ENCODE results near the gene NUDT1. TPM values are rescaled to one million over a fixed set of nuclear protein-coding genes. Genes with fewer than 3 reads are reported as not detected.
A peak's percentile ranks its signal among the peaks of the same experiment; 100 is the strongest.

NUDT1 gene
- total RNA-seq, 1 experiment from 2014 or later = 42.2 TPM

DNA sequence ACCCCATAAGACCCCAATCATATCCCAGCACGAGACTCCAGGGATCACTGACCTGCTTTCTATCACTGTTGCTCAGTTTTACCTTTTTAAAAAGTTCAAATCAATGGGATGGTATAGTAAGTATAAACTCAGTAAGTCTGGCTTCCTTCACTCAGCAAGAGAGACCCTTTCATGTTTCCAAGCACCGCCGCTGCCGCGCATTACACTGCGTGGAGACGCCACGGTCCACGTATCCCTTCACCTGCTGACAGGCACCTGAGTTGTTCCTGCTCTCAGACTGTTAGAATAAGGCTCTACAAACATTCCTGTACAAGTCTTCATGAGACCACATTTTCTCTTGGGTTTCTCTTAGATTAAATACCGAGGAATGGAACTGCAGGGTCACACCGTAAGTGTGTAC lies 37.6 kb upstream of the NUDT1 start:
- no peak for DNase-seq (ENCODE audit: extremely low read depth, low read depth)

DNA sequence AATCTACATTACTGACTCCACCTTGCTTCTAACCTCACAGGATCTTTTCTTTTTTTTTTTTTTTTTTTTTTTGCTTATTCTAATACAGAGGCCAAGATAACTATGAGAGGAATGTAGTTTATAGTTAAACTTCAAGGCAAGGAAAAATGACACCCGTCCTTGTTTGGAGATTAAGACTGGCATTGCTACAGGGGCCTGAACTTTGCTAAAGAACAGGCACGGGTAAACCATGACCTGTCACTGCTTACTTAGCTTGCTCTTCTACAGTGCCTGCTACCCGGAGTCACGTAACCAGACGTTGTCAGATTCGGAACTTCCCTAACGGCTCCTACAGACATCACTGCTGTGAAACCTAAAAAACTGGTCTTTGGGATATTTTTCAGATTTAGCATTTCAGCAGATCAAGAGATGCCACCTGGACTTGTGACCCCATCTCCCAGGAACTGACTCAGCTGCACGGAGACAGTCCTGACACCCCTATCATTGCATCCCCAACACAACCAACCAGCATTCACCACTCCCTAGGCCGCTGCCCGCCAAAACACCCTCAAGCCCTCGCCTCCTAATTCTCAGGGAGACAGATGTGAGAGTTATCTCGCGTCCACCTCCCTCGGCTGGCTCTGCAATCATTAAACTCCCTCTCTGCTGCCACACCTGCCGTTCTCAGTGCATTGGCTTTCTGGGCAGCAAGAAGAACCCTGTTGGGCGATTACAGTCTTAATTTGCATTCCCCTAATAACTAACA lies 36.8 kb upstream of the NUDT1 start:
- no peak for DNase-seq (ENCODE audit: extremely low read depth, low read depth)

DNA sequence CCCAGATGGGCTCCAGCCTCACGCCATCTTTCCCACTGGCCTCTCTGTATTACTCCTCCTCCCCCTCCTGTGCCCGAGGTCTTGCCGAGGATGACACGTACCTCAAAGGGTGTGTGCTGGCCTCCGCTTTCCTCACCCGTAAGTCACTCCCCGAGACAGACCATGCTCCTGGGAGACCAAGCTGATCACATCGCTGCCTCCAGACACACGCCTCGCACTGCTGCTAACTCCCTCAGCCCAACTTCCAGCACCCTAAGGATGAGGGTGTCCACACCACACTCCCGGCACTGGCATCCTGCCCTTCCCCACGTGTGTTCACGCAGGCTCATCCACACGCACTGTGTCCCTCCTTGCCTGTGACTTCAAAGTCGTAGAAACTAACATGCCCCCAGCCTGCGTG lies 33.3 kb upstream of the NUDT1 start:
- DNase-seq (ENCODE audit: extremely low read depth, low read depth) = no peak

DNA sequence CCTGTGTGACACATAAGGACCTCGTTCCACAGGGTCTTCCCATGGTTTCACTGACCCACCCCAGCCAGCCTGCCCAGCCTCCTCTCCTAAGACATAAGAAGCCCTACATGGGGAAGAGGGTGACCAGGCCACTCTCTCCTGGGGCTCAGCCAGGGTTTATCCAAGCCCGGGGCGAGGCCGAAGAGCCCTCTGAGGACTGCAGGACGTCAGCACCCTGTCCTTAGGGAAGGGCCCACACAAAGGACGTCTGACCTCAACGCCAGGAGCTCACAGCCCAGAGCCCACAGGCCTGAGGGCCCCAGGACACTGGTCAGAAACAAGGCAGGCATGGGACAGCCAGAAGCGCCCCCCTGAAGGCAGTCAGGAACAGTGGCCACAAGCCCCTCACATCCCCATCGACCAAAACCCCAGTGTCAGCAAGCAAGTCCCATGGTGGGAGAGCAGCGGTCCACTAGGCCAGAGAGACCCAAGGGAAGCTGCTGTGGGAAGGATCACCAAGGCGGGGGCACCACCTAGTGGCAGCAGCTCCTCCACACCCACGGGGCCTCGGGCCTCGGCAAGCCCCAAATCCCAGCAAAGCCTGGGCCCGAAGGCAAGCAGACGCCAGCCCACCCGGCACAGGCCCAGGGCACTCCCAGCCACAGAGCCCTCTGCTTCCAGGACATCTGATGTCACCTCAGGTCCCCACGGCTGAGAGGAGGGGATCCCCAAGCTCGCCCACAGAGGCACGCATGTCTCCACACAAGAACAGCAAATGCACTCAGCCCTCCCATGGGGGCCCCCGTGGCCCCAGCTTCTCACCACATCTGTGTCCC lies 32.7 kb upstream of the NUDT1 start:
- peak; percentile 25 for DNase-seq (ENCODE audit: extremely low read depth, low read depth)

DNA sequence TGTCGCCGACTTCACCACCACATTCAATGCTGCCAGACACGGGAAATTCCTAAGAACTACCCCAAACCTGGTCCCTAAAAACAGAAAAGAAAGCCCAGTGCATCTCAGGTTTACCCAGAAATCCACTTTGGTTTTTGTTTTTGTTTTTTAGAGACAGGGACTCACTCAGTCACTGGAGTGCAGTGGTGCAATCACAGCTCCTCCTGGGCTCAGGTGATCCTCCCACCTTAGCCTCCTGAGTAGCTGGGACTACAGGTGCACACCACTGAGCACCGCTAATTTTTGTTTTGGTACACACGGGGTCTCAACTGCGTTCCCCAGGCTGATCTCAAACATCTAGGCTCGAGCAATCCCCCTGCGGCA lies 32.1 kb upstream of the NUDT1 start:
- no peak for DNase-seq (ENCODE audit: extremely low read depth, low read depth)

DNA sequence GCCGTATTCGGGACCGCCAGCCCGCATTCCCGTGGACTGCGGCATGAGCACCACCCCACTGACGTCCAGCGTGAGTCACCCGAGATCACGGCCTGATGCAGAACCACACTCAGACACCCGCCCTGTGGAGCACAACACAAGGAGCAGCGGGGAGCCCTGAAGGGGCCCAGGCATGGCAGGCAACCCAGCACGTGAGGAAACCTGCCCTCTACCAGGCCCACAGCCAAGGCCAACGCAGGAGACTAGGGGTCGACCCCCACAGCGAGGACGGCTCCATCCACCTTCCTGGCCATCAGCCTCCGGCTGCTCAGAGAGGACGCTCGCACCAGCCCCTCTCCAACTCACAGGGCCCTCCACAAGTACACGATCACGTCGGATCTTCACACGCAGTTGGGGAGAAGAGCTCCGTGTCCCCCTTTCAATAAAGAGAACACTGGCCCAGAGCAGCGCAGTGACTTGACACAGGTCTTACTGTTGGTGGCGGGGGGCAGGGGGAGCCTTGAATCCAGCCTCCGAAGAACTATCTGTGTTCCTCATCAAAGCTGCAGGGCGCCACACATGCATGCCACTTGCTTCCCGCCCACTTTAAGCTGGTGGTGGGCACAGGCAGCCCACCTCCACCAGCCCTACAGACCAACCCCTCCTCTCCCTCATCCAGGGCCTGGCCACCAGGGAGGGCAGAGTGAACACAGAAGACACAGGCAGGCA lies 31.3 kb upstream of the NUDT1 start:
- DNase-seq (ENCODE audit: extremely low read depth, low read depth) = no peak

DNA sequence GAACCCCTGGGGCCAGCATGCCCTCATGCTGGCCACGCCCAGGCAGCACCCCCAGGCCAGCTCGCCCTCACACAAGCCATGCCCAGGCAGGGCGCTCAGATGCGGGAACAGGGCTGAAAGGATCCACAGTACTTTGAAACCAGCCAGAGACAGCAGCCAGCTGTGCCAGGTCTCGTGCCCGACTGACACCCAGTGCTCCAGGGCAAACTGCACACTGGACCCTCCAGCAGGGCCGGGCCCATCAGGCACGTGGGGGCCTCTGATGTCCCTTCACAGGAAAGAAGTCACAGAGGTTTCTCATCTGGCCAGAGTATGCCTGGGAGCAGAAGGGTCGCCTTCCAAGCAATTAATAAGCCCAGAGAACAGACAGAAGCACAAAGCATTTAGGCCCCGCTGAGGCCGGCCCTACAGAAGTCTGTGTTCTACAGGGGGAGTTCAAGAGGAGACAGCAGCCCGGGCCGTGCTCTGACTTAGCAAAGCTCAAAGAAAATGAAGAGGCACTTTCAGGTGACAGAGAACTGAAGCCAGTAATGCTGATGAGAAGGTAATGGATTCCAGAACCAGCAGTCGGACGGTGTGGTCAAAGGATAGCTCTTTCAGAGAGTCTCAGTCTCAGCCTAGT lies 30.7 kb upstream of the NUDT1 start:
- no peak for DNase-seq (ENCODE audit: extremely low read depth, low read depth)

DNA sequence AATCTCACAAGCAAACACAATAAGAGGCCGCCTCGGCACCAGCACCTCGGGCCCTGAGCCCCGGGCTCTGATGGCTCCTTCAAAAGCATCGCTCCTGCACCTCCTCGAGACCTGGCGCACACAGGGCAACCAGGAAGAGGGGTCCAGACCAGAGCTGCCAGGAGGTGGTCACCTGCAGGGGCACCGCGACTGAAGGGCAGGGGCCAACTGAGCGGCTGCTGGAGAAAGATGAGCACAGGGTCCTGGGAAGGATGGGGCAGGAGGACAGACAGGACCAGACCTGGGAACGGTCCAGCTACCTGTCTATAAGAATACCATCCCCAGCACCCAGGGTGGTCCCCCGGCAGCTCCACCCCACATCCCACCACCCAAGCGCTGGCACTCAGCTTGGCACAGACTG lies 30.1 kb upstream of the NUDT1 start:
- DNase-seq (ENCODE audit: extremely low read depth, low read depth) = no peak

DNA sequence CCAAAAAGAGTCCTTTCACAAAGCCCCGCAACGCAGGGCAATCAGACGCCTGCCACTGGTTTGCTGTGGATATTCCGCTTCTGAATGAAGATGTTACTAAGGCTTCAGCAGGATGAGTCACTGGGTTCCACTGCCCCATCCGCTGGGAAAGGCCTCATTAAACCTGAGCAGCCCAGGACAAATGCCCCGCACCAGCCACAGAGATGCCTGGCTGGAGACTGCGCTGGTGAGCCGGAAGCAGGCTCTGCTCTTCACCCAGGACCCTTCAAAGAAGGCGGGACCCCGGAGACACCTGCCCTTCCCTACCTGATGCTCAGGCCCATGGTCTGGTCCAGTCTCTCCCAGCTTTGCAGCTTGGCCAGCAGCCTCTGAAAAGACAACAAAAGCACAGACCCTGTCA lies 29.1 kb upstream of the NUDT1 start:
- no peak for DNase-seq (ENCODE audit: extremely low read depth, low read depth)

DNA sequence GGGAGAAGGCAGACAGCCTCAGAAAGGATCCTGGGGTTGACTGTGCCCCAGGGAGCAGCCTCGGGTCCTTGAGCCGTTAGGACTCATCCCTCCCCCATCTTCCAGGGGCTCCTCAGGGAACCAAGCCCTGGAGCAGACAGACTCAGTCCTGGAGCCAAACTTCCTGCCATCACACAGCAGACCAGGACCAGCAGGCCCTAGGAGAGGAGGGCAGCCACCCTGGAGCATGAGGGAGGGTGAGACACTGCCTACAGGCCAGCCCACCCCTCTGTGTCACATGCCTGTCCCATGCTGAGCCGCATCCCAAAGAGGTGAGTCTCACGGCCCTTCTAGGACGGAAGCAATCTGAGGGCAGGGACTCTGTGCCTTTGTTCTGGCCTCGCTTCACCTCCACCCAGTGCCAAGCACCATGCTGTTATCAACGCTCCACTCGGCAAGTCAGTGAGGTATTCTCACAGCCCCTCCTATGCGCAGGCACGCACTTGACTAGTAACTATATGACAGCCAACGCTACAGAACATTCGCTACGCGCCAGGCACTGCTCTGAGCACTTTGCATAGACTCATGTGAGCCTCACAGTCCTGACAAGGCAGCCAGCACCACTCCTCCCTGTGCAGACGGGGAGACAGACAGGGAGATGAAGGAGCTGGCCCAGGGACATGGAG lies 28.3 kb upstream of the NUDT1 start:
- no peak for DNase-seq (ENCODE audit: extremely low read depth, low read depth)

DNA sequence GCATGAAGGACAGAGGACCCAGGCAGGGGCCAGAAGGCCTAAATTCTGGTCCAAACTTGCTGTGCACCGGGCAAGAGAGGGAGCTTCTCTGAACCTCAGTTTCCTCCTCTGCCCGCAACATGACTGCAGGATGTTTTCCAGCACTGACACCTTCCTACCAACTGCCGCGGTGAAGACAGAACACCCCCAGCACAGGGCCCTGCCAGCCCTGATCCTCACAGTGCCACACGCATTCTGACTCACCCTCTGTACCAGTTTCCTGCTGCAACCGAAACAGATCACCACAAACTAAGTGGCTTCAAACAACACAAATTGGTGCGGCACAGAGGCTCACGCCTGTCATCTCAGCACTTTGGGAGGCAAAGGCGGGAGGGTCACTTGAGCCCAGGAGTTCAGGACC lies 27.4 kb upstream of the NUDT1 start:
- no peak for DNase-seq (ENCODE audit: extremely low read depth, low read depth)

DNA sequence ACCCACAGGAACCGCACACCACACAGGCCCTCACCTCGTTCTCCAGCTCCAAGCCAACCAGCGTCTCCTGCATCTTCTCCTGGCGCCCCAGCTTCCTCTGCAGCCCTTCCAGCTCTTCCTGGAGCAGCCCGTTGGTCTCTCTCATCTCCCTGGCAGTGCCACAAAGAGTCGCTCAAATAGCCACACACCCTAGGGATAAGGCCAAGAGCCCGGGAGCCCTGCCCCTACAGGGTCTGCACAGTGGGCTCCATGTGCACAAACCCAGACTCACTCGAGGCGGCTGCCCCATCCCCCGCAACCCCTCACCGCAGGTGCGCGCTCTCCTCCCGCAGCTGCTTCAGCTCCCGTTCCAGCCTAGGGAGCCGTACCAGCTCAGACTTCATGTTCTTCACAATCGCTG lies 26.2 kb upstream of the NUDT1 start:
- no peak for DNase-seq (ENCODE audit: extremely low read depth, low read depth)

DNA sequence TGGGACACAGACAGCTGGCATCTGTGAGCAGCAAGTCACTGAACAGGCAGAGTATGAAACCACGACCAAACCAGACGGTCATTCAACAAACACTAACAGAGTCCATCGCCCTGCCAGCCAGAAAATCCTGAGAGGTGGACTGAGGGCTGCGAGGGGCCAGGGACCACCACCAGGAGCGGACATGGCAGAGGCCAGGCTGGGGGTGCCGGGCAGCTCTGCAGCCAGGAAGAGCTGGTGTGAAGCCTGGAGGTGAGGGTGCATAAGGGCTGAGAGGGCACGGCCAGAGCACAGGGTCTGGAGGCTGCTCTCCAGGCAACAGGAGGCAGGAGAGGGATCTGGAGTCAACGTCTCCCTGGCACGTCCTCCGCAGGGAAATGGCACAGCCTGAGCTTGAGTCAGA lies 24.8 kb upstream of the NUDT1 start:
- no peak for DNase-seq (ENCODE audit: extremely low read depth, low read depth)

DNA sequence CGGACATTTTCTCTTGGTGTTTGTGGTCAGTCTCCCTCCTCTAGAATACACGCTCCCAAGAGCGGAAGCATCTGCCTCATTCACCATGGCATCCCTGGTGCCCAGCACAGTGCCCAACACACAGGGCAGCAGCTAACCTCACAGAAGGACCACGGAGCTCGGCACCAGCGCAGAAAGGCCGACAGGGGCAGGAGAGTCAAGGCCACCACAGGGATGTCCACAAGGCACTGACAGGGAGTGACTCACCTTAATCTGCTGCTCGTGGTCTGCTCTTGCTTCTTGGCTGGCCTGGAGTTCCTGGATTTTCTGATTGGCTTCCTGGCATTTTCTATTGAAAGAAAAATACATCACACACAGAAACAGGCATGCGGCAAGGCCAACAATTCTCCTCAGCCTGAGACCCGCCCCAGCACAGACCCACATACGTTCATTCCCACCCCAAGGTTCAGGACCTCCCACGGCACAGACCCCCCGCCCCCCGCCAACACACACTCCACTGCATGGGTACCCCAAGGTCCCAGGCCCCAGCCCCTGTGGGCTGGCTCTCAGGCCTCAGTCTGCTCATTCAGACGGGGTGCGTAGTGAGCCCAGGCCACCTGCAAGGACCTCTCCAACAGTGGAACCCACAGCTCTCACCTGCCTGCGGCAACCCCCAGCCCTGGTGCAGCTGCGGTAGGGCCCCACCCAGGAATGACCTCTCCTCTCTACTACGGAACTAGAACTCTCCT lies 24.1 kb upstream of the NUDT1 start:
- DNase-seq (ENCODE audit: extremely low read depth, low read depth) = no peak

DNA sequence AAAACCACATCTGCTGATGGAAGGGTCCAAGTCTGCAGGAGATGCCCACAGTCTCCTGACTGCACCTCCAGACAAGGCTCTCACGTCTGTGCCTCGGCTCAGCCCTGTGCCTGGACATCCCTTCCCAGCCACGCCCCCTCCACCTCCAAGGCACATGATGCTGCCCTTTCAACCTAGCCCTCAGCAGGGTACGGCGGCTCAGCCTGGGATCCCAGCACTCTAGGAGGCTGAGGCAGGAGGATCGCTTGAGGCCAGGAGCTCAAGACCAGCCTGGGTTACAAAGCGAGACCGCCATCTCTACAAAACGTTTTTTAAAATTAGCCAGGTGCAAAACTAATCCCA lies 23.6 kb upstream of the NUDT1 start:
- DNase-seq (ENCODE audit: extremely low read depth, low read depth) = no peak

DNA sequence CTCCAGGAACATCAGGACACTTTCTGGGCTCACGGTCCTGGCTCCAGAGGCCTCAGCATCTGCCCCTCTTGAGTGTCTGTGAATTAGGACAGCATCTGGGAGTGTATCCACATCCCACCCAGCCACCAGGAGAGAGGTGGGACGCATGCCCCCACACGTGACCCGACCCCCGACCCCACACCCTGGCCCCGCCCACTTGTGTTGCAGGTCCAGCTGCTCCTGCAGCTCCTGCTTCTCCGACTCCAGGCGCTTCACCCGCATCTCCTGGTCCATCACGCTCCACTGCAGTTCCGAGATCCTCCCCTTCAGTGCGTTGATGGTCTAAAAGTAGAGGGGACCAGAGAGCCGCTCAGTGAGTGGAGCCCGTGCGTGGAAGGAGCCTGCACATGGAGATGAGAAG lies 22.9 kb upstream of the NUDT1 start:
- no peak for DNase-seq (ENCODE audit: extremely low read depth, low read depth)

DNA sequence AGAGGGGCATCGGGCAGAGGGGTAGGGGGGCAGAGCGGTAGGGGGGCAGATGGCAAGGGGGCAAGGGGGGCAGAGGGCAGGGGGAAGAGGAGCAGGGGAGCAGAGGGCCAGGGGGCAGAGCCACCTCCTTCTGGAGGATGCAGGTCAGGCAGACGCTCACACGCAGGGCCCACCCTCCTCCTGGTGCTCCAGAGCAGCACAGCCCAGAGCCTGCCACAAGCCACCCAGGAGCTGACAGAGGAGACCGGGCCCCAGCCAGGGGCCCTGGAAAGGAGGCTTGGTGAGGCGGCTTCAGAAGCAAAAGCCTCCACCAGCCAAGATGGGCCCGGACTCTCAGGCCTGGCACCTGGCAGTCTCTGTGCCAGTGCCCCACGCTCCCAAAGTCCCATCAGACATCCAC lies 22.4 kb upstream of the NUDT1 start:
- DNase-seq (ENCODE audit: extremely low read depth, low read depth) = no peak

DNA sequence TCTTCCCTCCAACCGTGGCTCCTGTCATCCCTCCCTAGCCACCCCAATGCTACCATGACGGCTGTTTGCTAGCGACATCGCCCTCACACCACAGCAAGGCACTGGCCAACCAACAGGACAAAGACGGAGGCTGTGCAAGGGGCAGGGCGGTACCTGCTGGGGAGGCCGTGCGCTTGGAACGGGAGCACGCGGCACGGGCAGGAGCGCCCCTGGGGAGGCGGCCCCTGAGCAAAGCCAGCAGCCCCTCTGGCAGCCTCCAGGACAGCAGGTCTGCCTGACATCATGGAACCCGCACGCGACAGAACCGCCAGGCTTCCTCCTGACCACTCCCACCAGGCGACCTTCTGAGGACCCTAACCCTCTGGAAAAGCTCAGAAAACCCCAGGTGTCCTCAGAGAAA lies 22.0 kb upstream of the NUDT1 start:
- no peak for DNase-seq (ENCODE audit: extremely low read depth, low read depth)

DNA sequence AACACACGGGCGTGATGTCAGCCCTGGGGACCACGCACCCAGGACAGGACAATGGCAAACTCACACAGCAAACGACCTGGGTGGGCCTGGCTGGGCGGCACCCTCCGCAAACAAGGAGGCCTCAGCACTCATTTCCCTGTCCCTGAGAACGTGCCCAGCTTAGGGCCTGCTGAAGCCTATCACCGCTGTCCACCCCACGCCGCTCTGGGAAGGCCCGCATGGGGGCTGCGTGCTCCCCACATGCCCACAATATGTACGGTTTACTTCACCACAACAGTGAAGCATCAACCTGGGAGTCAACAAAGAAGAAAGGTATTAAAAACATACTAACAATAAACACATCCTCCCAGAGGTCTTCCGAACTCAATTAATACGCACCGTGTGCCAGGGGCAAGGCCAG lies 21.5 kb upstream of the NUDT1 start:
- no peak for DNase-seq (ENCODE audit: extremely low read depth, low read depth)

DNA sequence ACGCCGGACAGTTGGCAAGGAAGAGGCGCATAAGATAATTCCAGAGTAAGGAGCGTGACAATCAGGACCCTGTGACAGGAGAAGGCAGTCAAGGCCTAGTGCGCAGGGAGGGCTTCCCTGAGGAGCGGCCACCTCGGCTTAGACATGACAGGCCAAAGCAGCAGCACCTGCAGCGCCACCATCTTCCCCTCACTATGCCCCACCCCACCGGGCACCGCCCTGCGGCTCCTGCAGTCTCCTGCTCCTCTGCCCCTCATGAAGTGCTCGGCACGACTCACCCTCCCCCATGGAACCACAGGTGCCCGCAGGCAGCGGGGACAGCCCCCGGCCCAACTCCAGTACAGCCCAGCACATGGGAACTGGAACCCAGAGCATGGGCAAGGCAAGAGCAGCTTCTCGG lies 21.1 kb upstream of the NUDT1 start:
- no peak for DNase-seq (ENCODE audit: extremely low read depth, low read depth)

Data from NCI-H460 (cell line).